Left ventricle myocardium inferior (tissue), 1 donor: Measurements from ENCODE around the gene EHMT1. TPM values are rescaled to one million over a fixed set of nuclear protein-coding genes. Genes with fewer than 3 reads are reported as not detected.

Experiments used
- DNase-seq: peaks from one replicate; pipeline ENCODE4 v3.0.0-alpha.2; 2020
- H3K27ac ChIP-seq: fragments of 200-600 bp; replicated peaks from 2 replicates; pipeline ENCODE4 v1.8.0; 2021
- H3K27me3 ChIP-seq: fragments of 200-600 bp; 2 replicates; pipeline ENCODE4 v1.8.0; 2021; ENCODE audit warnings: low read depth
- H3K36me3 ChIP-seq: fragments of 200-600 bp; 2 replicates; pipeline ENCODE4 v1.8.0; 2021
- H3K4me1 ChIP-seq: fragments of 200-600 bp; 2 replicates; pipeline ENCODE4 v1.8.0; 2021
- H3K4me3 ChIP-seq: fragments of 200-600 bp; 2 replicates; pipeline ENCODE4 v1.8.0; 2021; ENCODE audit warnings: mild to moderate bottlenecking, moderate library complexity
- H3K9me3 ChIP-seq: fragments of 200-600 bp; replicated peaks from 2 replicates; pipeline ENCODE4 v1.8.0; 2021
- CTCF ChIP-seq: fragments of 200-600 bp; IDR thresholded peaks from 2 replicates; pipeline ENCODE4 v1.8.0; 2021; ENCODE audit warnings: antibody characterized with exemption, mild to moderate bottlenecking, borderline replicate concordance
- intact Hi-C: fragments of 100-400 bp; cut with micrococcal nuclease; formaldehyde crosslinking; loops from one replicate; pipeline ENCODE4 v1.11.0; 2022
- total RNA-seq: library from RNA; stranded (reverse); fragmentation: NEBNext Ultra II Directional; extraction: Animal tissue kit (Norgen Biotek cat#: 25700); gene quantifications from one replicate; pipeline ENCODE4 v1.2.1, GENCODE V29; 2021
- donor health status: DM: no; HTN: yes; CAD: no; lungs with severe emphysema.

Gene EHMT1
- total RNA-seq, 1 donor from 2014 or later, result 31.3 TPM

- no peak overlapping the region for H3K27ac ChIP-seq
- no peaks in the 10 kb centered on the region for H3K4me1 ChIP-seq
- H3K27me3 ChIP-seq, result no peaks in the 10 kb centered on the region
- H3K36me3 ChIP-seq, result peaks cover 78% of the 10 kb centered on the region
- TF ChIP-seq CTCF, result no peak
- intact Hi-C loops, result no loop called here
- no peak overlapping the region for H3K4me3 ChIP-seq
- no peaks in the 10 kb centered on the region for H3K9me3 ChIP-seq
- no peak for DNase-seq
Measured at GRCh38 chr9:137793196-137793841, 174.5 kb downstream of the EHMT1 start.

- no peak for TF ChIP-seq CTCF
- no peak for DNase-seq
- Histone ChIP-seq H3K27me3 (no peaks in the 10 kb centered on the region), H3K36me3 (peaks cover 90% of the 10 kb centered on the region), H3K27ac (no peak overlapping the region), H3K4me1 (no peaks in the 10 kb centered on the region), H3K9me3 (no peaks in the 10 kb centered on the region), H3K4me3 (no peak overlapping the region)
- intact Hi-C loops, result no loop called here
Measured at GRCh38 chr9:137795156-137795666, 176.4 kb downstream of the EHMT1 start.

- Histone ChIP-seq H3K4me3 (no peak overlapping the region), H3K36me3 (peaks cover 89% of the 10 kb centered on the region), H3K27me3 (no peaks in the 10 kb centered on the region)
Measured at GRCh38 chr9:137797206-137798120, 178.7 kb downstream of the EHMT1 start.

GRCh38 chr9:137798142-137798541 lies 179.3 kb downstream of the EHMT1 start:
- Histone ChIP-seq H3K27ac (no peak overlapping the region), H3K27me3 (no peaks in the 10 kb centered on the region), H3K4me3 (no peak overlapping the region), H3K36me3 (peaks cover 89% of the 10 kb centered on the region), H3K4me1 (no peaks in the 10 kb centered on the region), H3K9me3 (no peaks in the 10 kb centered on the region)
- no peak for DNase-seq
- intact Hi-C loops, result no loop called here
- no peak for TF ChIP-seq CTCF

More at GRCh38 chr9:137797206-137798120, 178.7 kb downstream of the EHMT1 start:
- no peaks in the 10 kb centered on the region for H3K4me1 ChIP-seq
- no peak for DNase-seq
- no peak for TF ChIP-seq CTCF
- no peaks in the 10 kb centered on the region for H3K9me3 ChIP-seq
- intact Hi-C loops, result no loop called here
- H3K27ac ChIP-seq, result no peak overlapping the region

- intact Hi-C loops, result no loop called here
- Histone ChIP-seq H3K36me3 (peaks cover 89% of the 10 kb centered on the region), H3K27me3 (no peaks in the 10 kb centered on the region), H3K4me3 (no peak overlapping the region), H3K9me3 (no peaks in the 10 kb centered on the region), H3K4me1 (no peaks in the 10 kb centered on the region), H3K27ac (no peak overlapping the region)
- TF ChIP-seq CTCF, result no peak
- no peak for DNase-seq
Measured at GRCh38 chr9:137798901-137799629, 180.3 kb downstream of the EHMT1 start.
